Skeletal muscle satellite cell (primary cell): Measurements from ENCODE around the gene KATNAL2.
"Not testable (repeated sequence)": the region's sequence is repeated elsewhere in the genome, so short reads cannot be mapped to it uniquely, and the experiment has no call there.

Experiments used
- H3K27me3 ChIP-seq: 2 replicates; pipeline ENCODE4 v1.7.0; 2013; ENCODE audit warnings: low read length; ENCODE audit not compliant: control insufficient read depth, insufficient read depth
- H3K36me3 ChIP-seq: 2 replicates; pipeline ENCODE4 v1.7.0; 2013; ENCODE audit warnings: mild to moderate bottlenecking, control low read depth, low read length; ENCODE audit not compliant: insufficient read depth
- H3K4me1 ChIP-seq: 2 replicates; pipeline ENCODE4 v1.7.0; 2013; ENCODE audit warnings: low read length; ENCODE audit not compliant: control insufficient read depth, insufficient read depth
- H3K4me2 ChIP-seq: 2 replicates; pipeline ENCODE4 v1.7.0; 2013; ENCODE audit warnings: mild to moderate bottlenecking, low read length
- H3K4me3 ChIP-seq: 2 replicates; pipeline ENCODE4 v1.7.0; 2013; ENCODE audit warnings: low read length
- H3K9ac ChIP-seq: 2 replicates; pipeline ENCODE4 v1.7.0; 2013; ENCODE audit warnings: mild to moderate bottlenecking, low read depth, low read length, moderate library complexity
- H3K9me3 ChIP-seq: replicated peaks from 2 replicates; pipeline ENCODE4 v1.7.0; 2013; ENCODE audit warnings: mild to moderate bottlenecking, control low read depth, low read length

KATNAL2 gene

GRCh38 chr18:47023769-47024465 is 106.5 kb downstream of the KATNAL2 start:
- not testable (repeated sequence) for H3K9me3 ChIP-seq, H3K36me3 ChIP-seq, H3K9ac ChIP-seq, H3K4me3 ChIP-seq, H3K4me2 ChIP-seq, H3K27me3 ChIP-seq, H3K4me1 ChIP-seq

GRCh38 chr18:47025557-47026174 is 108.3 kb downstream of the KATNAL2 start:
- H3K36me3 ChIP-seq, H3K27me3 ChIP-seq, H3K4me3 ChIP-seq, H3K4me2 ChIP-seq, H3K4me1 ChIP-seq, H3K9me3 ChIP-seq, H3K9ac ChIP-seq: not testable (repeated sequence)

GRCh38 chr18:47028738-47029137 is 111.3 kb downstream of the KATNAL2 start:
- H3K27me3 ChIP-seq, H3K4me1 ChIP-seq, H3K36me3 ChIP-seq, H3K4me2 ChIP-seq, H3K4me3 ChIP-seq, H3K9me3 ChIP-seq, H3K9ac ChIP-seq: not testable (repeated sequence)

GRCh38 chr18:47029684-47030353 is 112.4 kb downstream of the KATNAL2 start:
- H3K4me3 ChIP-seq, H3K9me3 ChIP-seq, H3K4me2 ChIP-seq: not testable (repeated sequence)

DNA sequence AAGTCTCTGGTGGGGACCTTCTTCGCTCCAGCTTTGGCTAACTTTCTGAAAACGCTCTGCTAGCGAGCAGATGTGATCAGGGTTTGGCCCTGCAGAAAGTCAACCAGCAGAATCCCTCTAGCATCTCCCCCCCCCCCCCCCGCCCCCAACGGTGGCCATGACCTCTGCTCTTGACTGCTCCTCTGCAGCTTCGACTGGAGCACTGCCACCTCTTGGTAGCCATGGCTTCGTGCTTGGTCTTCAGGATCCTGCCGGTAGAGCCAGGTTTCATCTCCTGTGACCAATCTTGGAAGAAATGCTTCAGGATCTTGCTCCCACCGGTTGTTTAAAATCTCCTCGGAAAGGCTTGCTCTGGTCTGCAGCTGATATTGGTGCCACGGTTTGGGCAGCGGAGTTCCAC is 113.5 kb downstream of the KATNAL2 start:
- H3K4me1 ChIP-seq, H3K36me3 ChIP-seq, H3K4me3 ChIP-seq, H3K9ac ChIP-seq, H3K27me3 ChIP-seq, H3K9me3 ChIP-seq, H3K4me2 ChIP-seq: not testable (repeated sequence)

More at GRCh38 chr18:47029684-47030353, 112.4 kb downstream of the KATNAL2 start:
- not testable (repeated sequence) for H3K27me3 ChIP-seq, H3K4me1 ChIP-seq, H3K36me3 ChIP-seq, H3K9ac ChIP-seq

GRCh38 chr18:47032945-47033344 is 115.5 kb downstream of the KATNAL2 start:
- H3K36me3 ChIP-seq: no peaks in the 10 kb centered on the region
- no peaks in the 10 kb centered on the region for H3K4me1 ChIP-seq
- H3K27me3 ChIP-seq: no peaks in the 10 kb centered on the region
- no peaks in the 10 kb centered on the region for H3K9me3 ChIP-seq
- H3K9ac ChIP-seq: no peak overlapping the region
- no peak overlapping the region for H3K4me2 ChIP-seq
- no peak overlapping the region for H3K4me3 ChIP-seq

DNA sequence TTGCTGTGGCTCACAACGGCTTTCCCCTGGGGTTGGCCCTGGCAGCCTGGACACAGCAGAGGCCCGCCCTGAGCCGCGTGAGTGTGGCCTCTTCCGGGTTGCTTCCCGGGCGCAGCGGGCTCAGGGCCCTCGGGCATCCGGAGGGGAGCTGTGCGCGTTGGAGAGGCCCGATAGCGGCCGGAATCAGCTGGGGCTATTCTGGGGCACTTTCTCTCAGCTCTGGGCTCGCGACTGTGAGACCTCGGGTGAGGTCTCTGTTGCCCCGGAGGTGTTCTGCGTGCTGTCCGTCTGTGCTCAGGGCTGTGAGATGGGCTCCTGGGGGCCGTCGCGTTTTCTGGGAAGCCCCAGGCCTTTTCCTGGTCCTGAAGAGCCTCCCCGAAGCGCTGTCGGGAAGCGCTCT is 117.2 kb downstream of the KATNAL2 start:
- H3K4me3 ChIP-seq, H3K4me1 ChIP-seq, H3K27me3 ChIP-seq, H3K36me3 ChIP-seq, H3K9ac ChIP-seq, H3K4me2 ChIP-seq, H3K9me3 ChIP-seq: not testable (repeated sequence)

DNA sequence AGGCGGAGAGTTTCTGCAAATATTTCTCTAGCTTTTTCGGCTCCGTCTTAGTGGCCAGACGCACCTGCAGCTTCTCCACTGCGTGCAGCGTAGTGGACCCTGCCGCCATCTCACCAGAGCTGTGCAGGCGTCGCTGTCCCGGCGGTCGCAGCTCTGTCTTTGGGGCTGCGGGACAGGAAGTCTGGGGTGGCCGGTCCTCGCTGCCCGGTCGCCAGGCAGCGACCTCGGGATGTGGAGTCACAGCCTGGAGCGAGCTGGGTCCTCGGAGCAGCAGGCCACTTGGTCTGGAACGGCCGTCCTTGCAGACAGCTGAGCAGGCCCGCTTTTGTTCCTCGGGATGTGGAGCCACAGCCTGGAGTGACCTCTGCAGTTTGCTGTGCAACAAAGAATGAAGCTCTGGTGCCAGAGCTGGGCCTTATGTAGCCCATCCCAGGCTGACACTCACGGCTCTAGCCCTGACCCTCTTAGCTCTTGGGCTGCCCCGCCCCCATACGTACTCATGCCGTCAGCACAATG is 117.8 kb downstream of the KATNAL2 start, which contains the start of gene ELOA2:
Gene ELOA2, minus strand, starts transcription at position 466 of the 516 bp plus-strand sequence. Its CDS starts 357 bp downstream, at position 109.
- H3K4me3 ChIP-seq: no peak within 1 kb of the TSS
- H3K9ac ChIP-seq: no peak within 1 kb of the TSS
- no peak within 1 kb of the TSS for H3K4me2 ChIP-seq
- no peaks in the 10 kb centered on the region for H3K4me1 ChIP-seq
- no peaks in the 10 kb centered on the region for H3K36me3 ChIP-seq
- H3K9me3 ChIP-seq: no peaks in the 10 kb centered on the region
- no peaks in the 10 kb centered on the region for H3K27me3 ChIP-seq

DNA sequence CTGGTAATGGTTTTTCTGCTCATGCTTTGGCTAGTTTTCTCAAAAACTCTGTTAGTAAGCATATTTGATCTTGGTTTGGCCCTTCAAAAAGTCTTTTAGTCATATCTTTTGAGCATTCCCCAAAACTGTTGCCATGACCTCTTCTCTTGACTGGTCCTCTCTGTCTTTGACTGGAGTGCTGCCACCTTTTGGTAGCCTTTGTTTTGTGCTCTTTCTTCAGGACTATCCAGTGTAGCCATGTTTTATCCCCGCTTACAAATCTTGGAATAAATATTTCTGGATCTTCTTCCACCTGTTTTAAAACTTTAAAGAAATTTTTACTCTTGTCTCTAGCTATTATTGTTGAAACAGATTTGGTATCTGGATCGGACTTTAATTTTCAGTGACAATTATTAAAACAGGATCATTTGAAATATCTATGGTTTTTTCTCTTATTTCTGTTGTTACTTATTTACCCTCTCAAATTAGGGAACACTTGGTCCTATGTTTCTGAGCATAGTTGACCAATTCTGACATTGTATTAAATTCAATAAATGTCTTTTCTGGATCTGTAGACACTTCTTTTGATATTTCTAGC is 119.0 kb downstream of the KATNAL2 start:
- Histone ChIP-seq H3K9ac (no peak overlapping the region), H3K4me1 (no peaks in the 10 kb centered on the region), H3K9me3 (no peaks in the 10 kb centered on the region), H3K36me3 (no peaks in the 10 kb centered on the region), H3K4me2 (no peak overlapping the region), H3K4me3 (no peak overlapping the region), H3K27me3 (no peaks in the 10 kb centered on the region)

DNA sequence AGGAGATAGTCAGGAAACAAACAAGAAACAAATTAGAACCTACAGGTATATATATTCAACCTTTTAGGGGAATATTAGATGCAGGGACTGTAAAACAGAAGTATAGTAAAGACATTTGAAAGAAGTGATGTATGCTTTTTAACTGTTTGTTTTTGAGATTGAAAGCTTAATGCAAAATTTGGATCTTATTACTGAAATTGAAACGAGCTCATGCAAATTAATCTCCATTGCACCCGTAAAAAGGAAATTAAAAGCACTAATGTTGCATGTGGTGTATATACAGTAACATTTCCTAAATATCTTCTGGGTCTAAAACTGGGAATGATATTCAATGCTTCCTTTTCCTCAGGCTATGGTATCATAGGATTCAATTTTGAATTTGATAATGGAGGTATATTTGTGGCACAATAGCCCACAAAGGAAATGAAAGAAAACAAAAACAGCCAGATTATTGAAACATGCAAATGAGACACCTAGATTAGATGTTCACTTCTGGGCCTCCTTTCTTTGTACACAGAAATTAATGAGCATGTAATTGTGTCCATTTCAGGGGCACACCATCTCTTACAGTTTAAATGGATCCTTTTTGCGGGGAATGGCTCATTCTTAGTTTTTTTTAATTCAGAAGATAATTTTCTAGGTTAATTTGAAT is 119.7 kb downstream of the KATNAL2 start:
- Histone ChIP-seq H3K9me3 (no peaks in the 10 kb centered on the region), H3K4me2 (no peak overlapping the region), H3K4me3 (no peak overlapping the region), H3K36me3 (no peaks in the 10 kb centered on the region), H3K27me3 (no peaks in the 10 kb centered on the region), H3K4me1 (no peaks in the 10 kb centered on the region), H3K9ac (no peak overlapping the region)

GRCh38 chr18:47040982-47041381 is 123.6 kb downstream of the KATNAL2 start:
- no peaks in the 10 kb centered on the region for H3K27me3 ChIP-seq
- H3K9me3 ChIP-seq: no peaks in the 10 kb centered on the region
- H3K4me1 ChIP-seq: no peaks in the 10 kb centered on the region
- H3K9ac ChIP-seq: no peak overlapping the region
- H3K4me3 ChIP-seq: no peak overlapping the region
- no peaks in the 10 kb centered on the region for H3K36me3 ChIP-seq
- no peak overlapping the region for H3K4me2 ChIP-seq
